GM15510 (cell line): ENCODE results near the gene RNF114.

Source experiments
- POLR2A ChIP-seq: IDR thresholded peaks from 3 replicates; pipeline ENCODE4 v1.6.1; 2011; ENCODE audit warnings: borderline replicate concordance; ENCODE audit not compliant: insufficient read length; ENCODE audit errors: extremely low read depth

Gene RNF114

GRCh38 chr20:49964964-49965780 is 29.0 kb downstream of the RNF114 start:
- no peak for TF ChIP-seq POLR2A

DNA sequence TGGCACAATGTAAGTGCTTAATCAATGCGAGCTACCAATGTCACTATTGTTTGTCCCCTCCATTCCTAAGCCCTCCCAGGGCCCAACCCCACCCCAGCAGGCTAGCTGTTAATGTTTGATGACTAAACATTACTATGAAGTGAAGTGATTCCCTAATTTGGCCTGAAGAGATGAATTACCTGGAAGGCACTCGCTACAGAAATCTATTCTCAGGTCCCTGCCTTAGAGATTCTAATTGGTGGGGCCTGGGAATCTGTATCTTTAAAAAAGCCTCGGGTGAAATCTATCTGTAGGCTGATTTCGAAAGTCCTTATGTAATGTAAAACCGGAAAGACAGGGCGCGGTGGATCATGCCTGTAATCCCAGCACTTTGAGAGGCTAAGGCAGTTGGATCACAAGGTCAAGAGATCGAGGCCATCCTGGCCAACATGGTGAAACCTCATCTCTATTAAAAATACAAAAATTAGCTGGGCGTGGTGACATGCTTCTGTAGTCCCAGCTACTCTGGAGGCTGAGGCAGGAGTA is 29.6 kb downstream of the RNF114 start:
- TF ChIP-seq POLR2A, result no peak

DNA sequence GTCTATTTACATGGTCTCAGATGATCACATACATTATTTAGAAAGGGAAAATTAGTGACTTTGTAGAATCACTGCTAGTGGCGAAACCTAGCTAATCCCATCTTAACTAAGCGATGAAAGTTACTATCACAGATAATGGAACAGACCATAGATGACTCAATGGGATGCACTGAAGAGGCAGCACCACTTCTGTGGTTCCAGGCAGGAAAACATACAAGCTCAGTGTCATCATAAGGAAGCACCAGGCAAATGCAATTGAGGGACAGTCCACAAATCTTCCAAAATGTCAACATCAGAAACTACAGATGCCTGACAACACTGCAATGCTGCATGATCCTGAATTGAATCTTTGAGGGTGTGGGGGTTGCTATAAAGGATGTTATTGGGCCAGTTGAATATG is 30.7 kb downstream of the RNF114 start:
- TF ChIP-seq POLR2A, result no peak

DNA sequence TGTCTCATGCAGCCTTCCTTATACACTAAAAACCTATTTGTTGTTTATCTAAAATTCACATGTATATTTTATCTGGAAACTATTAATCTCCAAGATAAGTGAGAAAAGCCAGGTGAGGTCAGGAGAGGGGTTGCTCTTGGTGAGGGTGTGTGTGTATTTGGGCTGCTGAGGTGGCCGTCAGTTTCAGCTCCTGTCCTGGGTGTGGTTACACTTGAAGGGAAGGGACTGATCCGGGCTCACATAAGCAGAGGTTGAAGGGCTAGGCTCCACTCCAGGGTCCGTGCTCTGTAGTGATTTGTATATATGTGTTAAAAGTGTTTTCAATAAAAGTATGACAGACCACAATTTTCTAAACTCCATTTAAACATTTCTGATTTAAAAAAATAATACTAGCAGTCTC is 33.0 kb downstream of the RNF114 start:
- TF ChIP-seq POLR2A, result no peak

DNA sequence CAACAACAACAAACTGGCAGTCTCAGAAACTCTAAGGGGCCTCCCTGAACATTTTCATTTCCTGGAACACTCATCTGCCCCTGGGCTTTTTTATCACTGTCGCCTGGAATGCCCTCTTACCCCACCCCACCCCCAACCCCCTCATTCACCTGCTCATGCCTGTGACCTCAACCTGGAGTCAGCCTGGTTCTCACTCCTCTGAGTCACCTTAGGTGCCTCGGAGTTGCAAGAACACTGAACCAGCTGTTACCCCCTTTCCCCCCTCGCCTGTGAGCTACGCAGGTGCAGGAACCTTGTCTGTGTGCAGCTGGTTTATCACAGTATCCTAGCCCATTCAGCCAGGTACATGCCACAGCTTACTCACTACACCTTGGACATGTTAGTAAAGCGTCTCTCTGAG is 33.7 kb downstream of the RNF114 start:
- TF ChIP-seq POLR2A, result no peak

DNA sequence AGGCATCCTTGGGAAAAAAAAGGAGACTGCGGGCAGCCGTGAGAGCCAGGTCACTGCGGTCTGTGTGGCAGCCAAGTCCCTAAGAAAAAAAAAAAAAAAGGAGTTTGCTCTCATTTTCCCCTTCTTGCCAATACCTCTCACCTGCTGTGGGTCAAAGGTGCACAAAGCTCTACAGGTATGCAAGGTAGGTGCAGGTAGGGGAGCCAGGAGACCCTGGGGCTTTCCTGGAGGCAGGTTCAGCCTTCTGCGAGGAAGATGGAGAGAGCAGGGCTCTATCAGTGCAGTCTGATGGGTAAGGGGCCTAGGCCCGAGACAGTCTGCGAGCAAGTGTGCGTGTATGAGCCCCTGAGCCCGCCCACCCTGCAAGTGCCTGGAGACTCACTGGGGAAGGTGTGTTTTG is 34.3 kb downstream of the RNF114 start:
- no peak for TF ChIP-seq POLR2A

DNA sequence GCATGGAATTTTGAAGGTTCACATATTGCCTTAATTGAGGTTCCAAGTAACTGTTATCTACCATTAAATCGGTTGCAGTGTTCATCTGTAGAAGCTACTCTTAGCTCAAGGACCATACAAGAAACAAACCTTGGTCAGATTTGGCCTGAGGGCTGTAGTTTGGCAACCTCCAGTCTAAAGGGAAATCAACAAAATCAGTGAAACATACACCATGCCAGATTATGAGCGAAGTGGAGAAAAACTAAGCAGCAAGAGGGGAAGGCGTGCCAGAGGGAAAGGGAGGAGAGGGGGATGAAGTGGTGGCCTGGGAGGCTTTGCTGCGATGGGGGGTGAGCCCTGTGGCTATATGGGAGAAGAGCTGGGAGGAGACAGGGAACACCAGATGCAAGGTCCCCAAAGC is 37.8 kb downstream of the RNF114 start:
- TF ChIP-seq POLR2A, result no peak

DNA sequence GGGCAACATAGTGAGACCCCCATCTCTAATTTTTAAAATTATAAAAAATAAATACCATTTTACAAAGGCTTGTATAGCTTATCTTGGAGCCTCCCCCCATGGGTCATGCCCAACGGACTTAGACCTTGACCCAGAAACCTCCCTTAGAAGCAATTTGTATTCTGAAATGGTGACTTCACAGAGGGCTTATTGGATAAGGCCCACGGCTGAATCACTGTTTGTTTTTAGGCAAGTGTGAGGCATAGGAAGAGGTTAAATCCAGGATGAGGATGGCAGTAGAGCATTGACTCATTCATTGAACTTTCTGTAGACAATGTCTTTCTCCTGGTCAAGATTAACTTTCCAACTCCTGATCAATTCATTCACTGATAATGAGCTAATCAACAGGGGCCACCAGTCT is 40.3 kb downstream of the RNF114 start:
- TF ChIP-seq POLR2A, result no peak

DNA sequence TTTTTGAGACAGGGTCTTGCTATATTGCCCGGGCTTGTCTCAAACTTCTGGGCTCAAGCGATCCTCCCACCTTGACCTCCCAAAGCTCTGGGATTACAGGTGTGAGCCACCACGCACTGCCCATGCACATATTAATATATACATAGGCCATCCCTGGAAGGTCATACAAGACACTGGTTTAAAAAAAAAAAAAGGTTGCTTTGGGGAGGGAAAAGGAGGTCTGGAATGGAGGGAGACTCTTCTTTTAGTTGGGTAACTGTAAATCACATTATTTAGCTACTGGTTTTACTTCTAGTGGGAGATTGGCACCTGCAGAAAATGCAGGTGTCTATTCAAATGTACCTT is 42.5 kb downstream of the RNF114 start:
- TF ChIP-seq POLR2A, result no peak

DNA sequence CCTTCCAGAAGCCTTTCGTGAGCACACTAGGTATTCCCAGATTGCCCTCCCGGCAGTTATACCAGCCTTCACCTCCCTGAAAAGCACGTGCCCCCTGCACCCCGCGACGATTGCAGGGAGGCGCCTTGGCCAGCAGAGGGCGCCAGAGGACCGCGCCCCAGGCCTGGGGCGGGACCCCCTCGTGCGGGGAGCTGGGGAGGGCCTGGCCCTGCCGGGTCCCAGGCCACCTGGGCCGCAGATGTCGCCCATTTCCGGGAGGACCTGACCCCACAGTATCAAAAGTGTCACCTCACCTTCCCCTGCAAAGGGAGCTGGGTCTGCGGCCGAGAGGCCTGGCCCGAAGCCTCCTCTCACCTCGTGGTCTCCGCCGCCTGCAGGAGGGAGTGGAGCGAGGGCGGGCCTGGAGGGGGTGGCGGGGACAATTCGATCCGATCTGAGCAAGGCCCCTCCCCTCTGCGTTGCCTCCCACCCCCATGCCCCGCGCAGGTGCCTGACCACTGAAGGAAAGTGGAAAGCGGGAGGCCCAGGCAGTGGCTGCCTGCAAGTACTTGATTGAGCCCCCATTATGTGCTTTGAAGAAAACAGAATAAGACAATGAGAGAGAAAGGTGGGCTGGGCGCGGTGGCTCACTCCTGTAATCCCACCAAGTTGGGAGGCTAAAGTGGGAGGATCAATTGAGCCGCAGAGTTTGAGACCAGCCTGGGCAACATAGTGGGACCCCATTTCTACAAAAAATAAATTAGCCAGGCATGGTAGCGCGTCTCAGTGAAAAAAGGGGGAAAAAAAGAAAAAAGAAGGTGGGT is 43.0 kb downstream of the RNF114 start:
- no peak for TF ChIP-seq POLR2A

DNA sequence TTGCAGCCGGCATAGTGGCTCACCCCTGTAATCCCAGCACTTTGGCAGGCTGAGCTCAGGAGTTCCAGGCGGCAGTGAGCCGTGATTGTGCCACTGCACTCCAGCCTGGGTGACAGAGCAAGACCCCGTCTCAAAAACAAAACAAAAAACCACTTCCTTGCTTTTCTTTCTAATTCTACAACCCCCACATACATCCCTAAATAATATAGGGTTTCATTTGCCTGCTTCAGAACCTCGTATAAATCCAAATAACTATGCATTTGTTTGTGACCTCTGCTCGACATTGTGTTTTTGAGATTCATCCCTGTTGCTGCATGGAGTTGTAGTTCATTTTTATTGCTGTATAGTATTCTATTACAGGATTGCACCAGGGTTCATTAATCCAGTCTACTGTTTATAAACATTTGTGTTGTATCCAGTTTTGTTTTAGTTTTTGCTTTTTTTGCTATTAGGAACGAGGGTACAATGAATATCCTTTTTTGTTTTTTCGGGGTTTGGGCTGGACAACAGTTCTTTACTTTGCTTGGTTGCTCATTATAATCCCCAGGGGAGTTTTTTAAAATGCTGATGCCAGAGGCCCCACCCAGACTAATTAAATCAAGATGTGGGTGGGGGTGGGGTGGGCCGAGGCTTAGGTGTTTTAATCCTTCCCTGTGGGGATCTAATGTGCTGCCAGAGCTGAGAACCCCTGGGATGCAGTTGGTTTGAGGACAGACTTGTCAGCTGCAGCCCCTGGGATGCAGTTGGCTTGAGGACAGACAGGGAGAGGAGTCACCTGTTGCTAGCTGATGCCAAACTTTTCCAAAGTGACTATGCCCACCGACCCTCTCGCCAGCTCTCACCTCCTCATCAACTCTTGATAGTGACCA is 44.2 kb downstream of the RNF114 start:
- no peak for TF ChIP-seq POLR2A

DNA sequence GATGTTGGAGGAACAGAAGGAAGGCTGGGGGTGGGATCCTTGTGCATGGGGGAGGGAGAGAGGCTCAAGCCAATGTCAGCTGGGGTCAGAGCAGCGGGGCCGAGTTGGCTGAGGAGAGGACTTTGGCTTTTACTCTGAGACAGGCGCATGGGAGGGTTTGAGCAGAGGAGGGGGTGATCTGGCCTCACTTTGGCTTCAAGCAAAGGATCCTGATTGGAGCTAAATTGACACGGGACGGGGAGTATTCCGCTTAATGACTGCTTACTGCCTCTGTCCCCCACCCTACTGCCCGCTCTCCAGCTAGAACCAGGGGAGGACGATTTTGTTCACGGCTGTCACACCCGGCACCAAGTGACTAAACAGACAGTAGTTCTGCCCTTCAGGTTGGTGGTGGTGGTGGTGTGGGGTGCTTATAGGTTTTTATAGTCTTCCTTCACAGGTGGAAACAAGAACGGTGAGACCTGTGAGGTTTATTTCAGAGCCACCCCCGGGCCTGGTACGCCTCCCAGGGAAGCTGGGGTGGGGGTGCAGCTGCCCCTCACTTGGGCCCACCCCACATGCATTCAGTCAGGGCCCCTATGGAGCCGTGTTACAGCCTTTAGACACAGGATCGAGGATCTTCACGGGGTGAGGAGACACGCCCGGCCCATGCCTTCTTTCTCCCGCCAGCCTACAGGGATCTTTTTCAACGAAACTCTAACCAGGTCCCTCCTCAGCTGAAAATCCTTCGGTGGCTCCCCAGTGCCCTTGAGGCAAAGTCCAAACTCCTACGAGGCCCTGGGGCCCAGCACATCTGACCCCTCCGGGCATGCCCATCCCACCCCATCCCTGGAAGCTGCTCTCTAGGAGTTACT is 45.2 kb downstream of the RNF114 start:
- no peak for TF ChIP-seq POLR2A

DNA sequence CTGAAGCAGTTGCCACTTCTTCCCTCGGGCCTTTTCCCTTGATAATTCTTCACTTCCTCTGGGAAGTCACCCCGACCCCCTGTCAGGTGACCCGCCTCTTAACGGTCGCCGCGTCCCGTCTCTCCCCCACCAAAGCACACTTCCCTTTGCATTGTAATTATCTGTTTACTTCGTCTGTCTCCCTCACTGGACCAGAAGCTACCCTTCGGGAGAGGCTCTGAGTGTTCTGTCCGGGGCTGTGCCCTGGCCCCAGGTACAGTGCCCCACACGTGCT is 45.8 kb downstream of the RNF114 start:
- no peak for TF ChIP-seq POLR2A
